Activated CD8-positive, alpha-beta memory T cell treated with anti-CD3 and anti-CD28 coated beads, Interleukin-2, amount 50 U/mL, for 1 hour (primary cell): Measurements from ENCODE around the gene FXYD1.

Experiments
- DNase-seq: peaks from one replicate; pipeline ENCODE4 v3.0.0-alpha.2; 2020; ENCODE audit errors: extremely low read depth

Gene FXYD1

GRCh38 chr19:35107545-35107944, 31.1 kb upstream of the FXYD1 start:
- no peak for DNase-seq

DNA sequence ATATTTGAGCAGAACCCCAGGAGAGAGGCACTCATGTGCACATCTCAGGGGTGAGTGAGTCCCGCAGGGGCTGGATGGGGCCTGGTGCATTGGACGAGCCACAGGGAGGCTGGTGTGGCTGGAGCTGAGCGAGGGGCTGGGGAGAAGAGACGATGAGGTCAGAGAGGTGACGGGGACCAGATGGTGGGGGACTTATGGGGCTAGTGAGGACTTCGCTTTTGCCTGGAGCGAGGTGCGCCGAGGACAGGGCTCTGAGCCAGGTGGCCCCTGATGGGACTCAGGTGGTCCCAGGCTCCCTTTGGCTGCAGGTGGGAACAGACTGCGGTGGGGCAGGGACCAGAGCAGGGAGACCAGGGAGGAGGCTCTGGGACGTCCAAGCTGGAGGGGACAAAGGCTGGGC, 29.9 kb upstream of the FXYD1 start:
- no peak for DNase-seq

- no peak for DNase-seq
Observed at GRCh38 chr19:35109395-35110112, 29.1 kb upstream of the FXYD1 start.

DNA sequence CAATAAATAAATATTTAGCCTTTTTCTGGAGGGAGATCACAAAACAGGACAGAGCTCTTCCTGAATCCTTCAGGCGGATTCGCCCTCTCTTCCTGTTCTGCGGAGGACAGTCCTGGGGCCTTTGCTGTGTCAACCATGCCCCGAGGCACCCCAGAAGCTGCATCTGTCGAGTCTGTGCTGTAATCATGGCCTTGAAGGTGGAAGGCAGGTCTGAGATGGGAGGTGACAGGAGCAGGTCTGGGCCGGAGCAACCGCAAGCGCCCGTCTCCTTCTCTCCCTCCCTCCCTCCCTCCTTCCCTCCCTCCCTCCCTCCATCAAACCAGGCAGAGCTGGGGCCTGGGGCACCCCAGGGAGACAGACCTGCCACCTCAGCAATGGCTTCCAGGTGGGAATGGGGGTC, 27.6 kb upstream of the FXYD1 start:
- DNase-seq = no peak

- DNase-seq = no peak
Observed at GRCh38 chr19:35112995-35113688, 25.5 kb upstream of the FXYD1 start.

- DNase-seq = no peak
Observed at GRCh38 chr19:35114353-35115176, 24.1 kb upstream of the FXYD1 start.

- no peak for DNase-seq
Observed at GRCh38 chr19:35115177-35115951, 23.3 kb upstream of the FXYD1 start, which contains the start of gene FXYD3. TSS of gene FXYD3 (plus strand) at chr19:35115823. CDS start at chr19:35119377, 3,554 bp downstream.

DNA sequence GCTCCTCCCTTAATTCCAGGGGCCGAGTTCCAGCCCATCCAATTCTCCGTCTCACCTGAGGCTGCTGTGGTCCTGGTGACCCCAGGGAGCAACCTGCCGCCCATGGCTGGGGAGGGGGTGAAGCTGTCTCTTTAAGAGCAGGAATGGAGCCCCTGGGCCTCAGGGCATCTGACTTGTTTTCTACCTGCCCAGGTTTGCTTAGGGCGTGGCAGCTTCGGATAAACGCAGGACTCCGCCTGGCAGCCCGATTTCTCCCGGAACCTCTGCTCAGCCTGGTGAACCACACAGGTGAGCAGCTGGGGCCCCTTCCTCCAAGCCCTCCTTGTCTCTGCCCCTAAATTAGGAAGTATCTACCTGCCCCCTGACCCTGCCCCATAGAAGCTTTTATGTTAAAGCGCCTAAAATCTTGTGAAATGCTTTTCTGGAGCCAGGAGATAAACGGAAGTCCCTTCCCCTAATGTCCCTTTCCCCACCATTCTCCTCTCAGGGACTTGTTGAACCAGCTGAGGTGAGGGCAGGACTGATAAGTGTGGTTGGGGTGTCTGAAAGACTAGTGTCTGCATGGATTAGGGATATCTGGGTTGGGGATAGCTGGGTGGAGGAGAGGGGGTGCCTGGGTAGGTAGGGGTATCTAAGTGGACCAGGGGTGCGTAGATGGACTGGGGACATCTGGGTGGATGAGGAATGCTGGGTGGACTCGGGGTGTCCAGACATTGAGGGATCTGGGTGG, 22.4 kb upstream of the FXYD1 start:
- no peak for DNase-seq

DNA sequence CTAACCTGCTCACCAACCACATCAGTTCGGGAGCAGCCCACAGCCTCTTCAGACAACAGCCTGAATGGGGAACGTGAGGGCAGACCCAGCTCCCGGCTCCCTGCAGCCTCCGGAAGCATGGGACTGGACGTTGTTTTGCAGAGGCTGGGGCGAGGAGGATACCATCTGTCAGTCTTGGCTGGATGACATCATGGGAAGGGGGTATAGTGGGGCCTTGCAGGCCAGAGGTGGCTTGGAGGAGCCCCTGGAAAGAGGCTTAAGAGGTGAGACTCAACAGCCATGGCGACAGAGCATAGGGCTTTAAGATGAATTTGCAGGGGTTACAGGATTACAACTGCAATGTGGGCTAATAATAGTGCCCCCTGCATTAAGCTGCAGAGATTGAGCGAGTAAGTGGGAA, 21.5 kb upstream of the FXYD1 start:
- no peak for DNase-seq

GRCh38 chr19:35117799-35118198, 20.8 kb upstream of the FXYD1 start:
- DNase-seq = no peak

DNA sequence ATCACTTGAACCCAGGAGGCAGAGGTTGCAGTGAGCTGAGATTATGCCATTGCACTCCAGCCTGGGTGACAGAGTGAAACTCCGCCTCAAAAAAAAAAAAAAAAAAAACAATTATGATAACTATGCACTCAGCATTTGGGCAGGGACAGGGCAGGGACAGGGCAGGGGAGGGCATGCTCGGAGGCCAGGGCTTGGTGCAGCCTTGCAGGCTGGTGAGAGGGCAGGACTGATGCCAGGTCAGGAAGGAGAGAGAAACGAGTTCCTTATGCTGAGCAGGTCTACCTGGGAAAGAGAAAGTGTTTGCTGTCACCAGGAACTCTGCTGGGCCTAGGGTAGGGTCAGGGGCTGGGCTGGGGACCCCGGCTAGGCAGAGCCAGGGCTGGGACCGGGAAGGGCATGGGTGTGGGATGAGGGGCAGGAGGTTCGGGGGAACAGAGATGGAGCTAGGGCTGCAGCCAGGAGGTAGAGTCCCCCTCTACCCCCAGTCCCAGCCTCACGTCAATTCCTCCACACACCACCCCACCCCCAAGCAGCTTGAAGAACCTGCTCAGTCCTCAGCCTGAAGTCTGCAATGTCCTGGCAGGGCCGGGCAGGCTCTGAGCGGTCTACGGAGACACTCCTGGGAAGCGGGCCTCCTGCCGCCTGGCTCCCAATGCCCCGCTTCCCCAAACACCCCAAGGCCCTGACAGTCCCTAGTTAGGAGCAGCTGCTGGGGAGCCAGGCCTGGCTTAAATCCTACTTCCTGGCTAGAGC, 20.2 kb upstream of the FXYD1 start:
- DNase-seq = no peak

GRCh38 chr19:35119091-35119490, 19.5 kb upstream of the FXYD1 start:
- DNase-seq = no peak

DNA sequence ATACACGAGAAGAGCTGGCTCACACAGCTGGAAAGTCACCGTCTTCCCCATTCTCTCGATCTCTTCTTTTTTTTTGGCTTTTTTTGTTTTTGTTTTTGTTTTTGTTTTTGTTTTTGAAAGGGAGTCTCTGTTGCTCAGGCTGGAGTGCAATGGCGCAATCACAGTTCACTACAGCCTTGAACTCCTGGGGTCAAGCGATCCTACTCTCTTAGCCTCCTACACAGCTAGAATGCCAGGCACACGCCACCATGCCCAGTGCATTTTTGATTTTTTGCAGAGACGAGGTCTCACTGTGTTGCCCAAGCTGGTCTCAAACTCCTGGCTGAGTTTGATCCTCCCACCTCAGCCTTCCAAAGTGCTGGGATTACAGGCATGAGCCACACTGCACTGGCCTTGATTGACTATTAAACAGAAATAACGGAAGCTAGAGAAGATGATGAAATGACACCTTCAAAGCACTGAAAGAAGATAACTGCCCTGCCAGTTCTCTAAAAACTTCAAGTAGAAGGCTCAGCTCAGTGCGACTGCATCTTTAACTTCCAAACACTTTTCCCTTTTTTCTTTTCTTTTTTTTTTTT, 19.0 kb upstream of the FXYD1 start:
- no peak for DNase-seq

- DNase-seq = no peak
Observed at GRCh38 chr19:35120492-35120891, 18.1 kb upstream of the FXYD1 start.

- no peak for DNase-seq
Observed at GRCh38 chr19:35120898-35121297, 17.7 kb upstream of the FXYD1 start.

- no peak for DNase-seq
Observed at GRCh38 chr19:35122687-35123551, 15.7 kb upstream of the FXYD1 start.

DNA sequence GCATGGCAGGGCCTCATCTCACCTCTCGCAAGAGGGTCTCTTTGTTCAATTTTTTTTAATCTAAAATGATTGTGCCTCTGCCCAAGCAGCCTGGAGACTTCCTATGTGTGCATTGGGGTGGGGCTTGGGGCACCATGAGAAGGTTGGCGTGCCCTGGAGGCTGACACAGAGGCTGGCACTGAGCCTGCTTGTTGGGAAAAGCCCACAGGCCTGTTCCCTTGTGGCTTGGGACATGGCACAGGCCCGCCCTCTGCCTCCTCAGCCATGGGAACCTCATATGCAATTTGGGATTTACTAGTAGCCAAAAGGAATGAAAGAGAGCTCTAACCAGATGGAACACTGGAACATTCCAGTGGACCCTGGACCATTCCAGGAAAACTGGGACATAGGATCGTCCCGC, 15.1 kb upstream of the FXYD1 start:
- DNase-seq = no peak

DNA sequence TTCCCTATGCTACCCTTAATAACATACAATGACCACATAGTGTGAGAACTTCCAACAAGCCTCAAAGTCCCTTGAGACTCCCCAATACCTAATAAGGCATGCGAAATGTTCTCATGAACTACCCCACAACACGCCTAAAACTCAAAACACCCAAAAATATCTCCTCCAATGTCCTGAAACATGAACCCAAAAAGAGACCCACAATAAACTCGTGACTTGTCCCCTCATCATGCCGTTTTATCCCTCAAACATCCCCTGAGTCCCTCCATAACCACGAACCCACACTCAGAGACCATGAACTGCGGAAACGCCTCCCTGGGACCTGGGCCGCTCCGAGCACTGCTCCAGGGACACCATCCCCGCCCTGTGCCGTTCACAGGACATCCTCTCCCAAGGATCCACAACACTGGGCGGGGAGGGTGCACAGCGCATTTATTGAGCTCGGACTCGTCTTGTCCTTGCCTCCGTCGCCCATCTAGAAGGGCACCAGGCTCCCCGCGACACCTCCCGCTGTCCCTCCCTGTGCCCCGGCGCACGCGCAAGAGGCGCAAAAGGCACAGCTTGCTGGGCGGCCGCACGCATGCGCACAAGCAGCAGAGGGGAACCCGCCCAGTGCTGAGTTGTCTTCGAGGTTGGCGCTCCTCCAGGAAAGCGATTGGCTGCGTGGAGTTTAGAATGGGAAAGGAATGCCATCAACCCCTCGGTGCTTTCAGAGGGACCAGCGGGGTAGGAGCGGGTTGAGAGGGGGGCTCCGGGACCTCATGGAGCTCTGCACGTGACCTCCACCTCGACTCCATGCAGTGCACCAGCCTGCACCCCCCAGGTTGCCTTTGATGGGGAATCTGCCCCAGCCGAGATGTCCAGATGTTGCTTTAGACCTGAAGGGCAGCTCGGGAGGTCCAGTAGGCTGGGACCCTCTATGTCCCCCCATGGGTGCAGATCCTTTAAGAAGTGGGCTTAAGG, 14.2 kb upstream of the FXYD1 start:
- peak; percentile 59 for DNase-seq
